ENCODE measurements around the gene OSBPL1A.

The OSBPL1A gene

GRCh38 chr18:24114924-24115549 is 282.6 kb downstream of the OSBPL1A start:
- no peak for DNase-seq

GRCh38 chr18:24112874-24113615 is 284.6 kb downstream of the OSBPL1A start:
- DNase-seq = peak; percentile 66

GRCh38 chr18:24112464-24112863 is 285.2 kb downstream of the OSBPL1A start:
- DNase-seq = no peak
